Raji (cell line): ENCODE data around the gene CCDC148.

Experiments used
- POLR2A ChIP-seq: IDR thresholded peaks from 2 replicates; pipeline ENCODE4 v1.6.1; 2011; ENCODE audit warnings: low read depth, low read length, control low read depth; ENCODE audit not compliant: insufficient read depth

CCDC148 gene

DNA sequence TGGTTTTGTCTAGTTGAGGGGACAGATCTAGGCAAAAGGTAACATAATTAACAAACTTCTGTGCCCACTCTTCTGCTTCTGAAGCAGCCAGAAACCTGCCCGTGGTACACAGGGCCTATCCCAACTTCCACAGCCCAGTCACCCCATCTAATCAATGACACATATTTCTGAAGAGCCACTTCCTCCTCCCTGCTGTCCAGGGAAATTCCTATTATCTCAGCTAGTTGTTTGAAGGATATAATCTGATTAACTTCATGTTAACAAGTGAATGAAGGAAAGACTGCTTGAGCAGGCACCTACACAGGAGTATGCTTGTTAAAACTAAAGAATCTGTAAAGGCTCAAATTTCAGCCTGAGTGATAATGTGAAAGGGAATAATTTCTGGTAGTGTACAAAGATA, 61.4 kb downstream of the CCDC148 start:
- TF ChIP-seq POLR2A, result no peak

GRCh38 chr2:158394453-158394852, 62.1 kb downstream of the CCDC148 start:
- no peak for TF ChIP-seq POLR2A

GRCh38 chr2:158393886-158394285, 62.7 kb downstream of the CCDC148 start:
- TF ChIP-seq POLR2A, result no peak

DNA sequence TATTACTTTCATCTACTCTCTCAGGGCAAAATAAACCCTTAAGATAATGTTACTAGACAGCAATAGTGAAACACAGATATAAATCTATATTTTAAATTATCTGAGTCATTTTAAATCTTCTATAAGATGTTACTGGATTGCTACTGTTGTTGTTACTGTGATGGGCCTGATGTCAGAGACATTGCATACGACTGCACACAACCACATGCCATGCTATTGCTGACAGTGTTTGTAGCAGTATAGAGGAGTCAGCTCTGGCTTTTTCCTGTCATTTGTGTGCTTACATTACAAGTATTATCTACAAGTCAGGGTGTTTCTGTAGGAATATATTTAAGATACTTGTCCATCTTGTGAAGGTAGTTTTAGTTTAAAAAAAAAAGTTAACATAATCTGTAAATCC, 63.9 kb downstream of the CCDC148 start:
- TF ChIP-seq POLR2A, result no peak

- TF ChIP-seq POLR2A, result no peak
Observed at GRCh38 chr2:158391876-158392275, 64.7 kb downstream of the CCDC148 start.

GRCh38 chr2:158391361-158391760, 65.2 kb downstream of the CCDC148 start:
- TF ChIP-seq POLR2A, result no peak

DNA sequence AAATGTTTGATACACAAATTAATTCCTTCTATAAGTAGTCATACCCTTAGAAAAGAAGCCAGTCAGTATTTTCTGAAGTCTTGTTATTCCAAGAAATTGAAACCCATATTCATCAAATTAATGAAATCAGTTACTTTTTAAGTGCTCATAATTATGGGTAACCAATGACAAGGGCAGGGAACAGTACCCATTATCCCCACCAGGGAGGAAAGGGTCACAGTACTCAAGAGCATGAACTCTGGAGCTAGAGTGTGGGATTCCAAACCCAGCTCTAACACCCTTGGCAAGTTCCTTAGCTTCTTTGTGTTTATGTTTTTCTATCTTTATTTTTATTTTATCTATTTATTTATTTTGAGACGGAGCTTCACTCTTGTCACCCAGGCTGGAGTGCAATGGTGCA, 68.4 kb downstream of the CCDC148 start:
- no peak for TF ChIP-seq POLR2A

- TF ChIP-seq POLR2A, result no peak
Observed at GRCh38 chr2:158385646-158386045, 70.9 kb downstream of the CCDC148 start.

DNA sequence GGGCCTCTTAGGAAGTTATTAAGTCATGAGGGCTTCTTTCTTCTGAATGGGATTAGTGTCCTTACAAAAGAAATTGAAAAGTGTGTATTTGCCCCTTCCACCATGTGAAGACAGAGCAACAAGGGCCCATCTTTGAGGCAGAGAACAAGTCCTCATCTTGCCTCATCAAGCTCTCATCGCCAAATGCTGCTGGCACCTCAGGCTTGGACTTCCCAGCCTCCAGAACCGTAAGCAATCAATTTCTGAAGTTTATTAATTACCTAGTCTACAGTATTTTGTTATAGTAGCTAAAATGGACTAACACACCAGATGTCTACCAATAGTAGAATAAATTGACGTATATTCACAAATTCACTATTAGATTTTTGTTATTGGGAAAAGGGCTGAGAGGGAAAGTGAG, 74.6 kb downstream of the CCDC148 start:
- TF ChIP-seq POLR2A, result no peak

GRCh38 chr2:158381205-158381604, 75.3 kb downstream of the CCDC148 start:
- no peak for TF ChIP-seq POLR2A

GRCh38 chr2:158380746-158381145, 75.8 kb downstream of the CCDC148 start:
- TF ChIP-seq POLR2A, result no peak

GRCh38 chr2:158378926-158379325, 77.6 kb downstream of the CCDC148 start:
- no peak for TF ChIP-seq POLR2A

DNA sequence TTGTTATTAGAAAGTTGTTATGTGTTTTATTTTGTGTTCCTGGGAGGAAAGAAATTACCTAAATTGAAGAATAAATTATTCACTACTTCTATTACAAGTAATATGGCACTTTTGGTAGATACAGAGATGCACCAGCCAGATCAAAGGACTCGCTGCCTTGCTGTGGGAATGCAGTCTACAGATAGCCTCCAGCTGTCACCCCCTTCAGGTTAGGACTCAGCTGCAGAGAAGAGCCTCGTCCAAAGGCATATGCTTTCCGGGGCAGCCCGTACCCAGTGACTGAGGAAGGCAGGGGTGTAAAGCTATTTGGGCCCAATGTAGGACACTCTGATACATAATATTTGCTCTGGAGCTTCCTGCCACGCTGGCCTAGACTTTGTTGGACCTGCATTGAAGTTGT, 90.2 kb downstream of the CCDC148 start:
- TF ChIP-seq POLR2A, result no peak

- no peak for TF ChIP-seq POLR2A
Observed at GRCh38 chr2:158359846-158360245, 96.7 kb downstream of the CCDC148 start.

DNA sequence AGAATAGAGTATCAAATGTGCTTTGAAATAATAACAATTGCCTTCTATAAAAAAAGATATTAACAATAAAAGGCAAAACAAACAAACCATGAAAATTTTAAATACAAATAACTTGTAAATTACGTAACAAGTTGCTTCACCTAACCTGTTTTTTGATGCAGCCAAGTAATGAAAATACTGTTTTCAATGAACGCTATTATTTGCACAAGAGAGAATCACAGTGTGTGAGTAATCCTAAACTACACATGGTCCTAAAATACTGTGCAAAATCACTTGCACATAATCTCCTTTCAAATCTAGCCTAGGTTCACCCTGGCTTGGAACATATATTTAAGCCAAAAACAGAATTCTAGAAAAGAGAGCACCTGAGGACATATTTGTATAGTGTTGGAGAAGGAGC, 98.9 kb downstream of the CCDC148 start:
- TF ChIP-seq POLR2A, result no peak

- TF ChIP-seq POLR2A, result no peak
Observed at GRCh38 chr2:158357122-158357521, 99.4 kb downstream of the CCDC148 start.

DNA sequence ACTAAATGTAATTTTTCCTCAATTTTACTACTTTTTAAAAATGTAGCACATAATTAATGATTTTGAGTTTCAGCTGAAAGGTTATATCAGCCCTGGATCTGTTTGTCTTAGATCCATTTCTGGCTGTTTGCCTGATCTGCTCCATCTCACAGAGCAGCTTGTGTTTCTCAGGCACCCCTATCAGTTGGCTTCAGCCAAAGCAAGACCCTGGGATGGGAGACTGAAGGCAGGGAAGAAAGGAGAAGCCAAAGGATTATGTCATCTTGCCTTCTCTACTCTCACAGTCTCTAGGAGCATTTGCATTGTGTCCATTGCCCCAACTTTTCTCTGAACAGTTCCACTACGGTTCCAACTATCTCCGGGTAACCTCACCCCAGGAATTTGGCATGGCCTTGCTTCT, 110.5 kb downstream of the CCDC148 start:
- TF ChIP-seq POLR2A, result no peak

- no peak for TF ChIP-seq POLR2A
Observed at GRCh38 chr2:158339513-158339912, 117.0 kb downstream of the CCDC148 start.
